Subcutaneous adipose tissue (tissue), 4 donors: Measurements from ENCODE around the gene SNX25. TPM values are rescaled to one million over a fixed set of nuclear protein-coding genes. Genes with fewer than 3 reads are reported as not detected.

ENCODE experiments used
- total RNA-seq, 4 donors: library from RNA; depleted of rRNA; stranded (reverse); fragments of >200 nt; gene quantifications; one replicate each; pipeline ENCODE4 v1.1.0, GENCODE V29; 2016
- TF ChIP-seq, protein P1 (sequence below): fragments of 450-650 bp; IDR thresholded peaks from one replicate; pipeline ENCODE4 v1.5.1; 2016; ENCODE audit warnings: low read depth, mild to moderate bottlenecking, control low read depth, antibody characterized with exemption, moderate library complexity

Gene SNX25
- total RNA-seq, 4 donors from 2014 or later, result 10.2 to 24.1 (median 14.0) TPM

GRCh38 chr4:185370268-185370949, 161.0 kb downstream of the SNX25 start:
- TF ChIP-seq, protein P1, sequence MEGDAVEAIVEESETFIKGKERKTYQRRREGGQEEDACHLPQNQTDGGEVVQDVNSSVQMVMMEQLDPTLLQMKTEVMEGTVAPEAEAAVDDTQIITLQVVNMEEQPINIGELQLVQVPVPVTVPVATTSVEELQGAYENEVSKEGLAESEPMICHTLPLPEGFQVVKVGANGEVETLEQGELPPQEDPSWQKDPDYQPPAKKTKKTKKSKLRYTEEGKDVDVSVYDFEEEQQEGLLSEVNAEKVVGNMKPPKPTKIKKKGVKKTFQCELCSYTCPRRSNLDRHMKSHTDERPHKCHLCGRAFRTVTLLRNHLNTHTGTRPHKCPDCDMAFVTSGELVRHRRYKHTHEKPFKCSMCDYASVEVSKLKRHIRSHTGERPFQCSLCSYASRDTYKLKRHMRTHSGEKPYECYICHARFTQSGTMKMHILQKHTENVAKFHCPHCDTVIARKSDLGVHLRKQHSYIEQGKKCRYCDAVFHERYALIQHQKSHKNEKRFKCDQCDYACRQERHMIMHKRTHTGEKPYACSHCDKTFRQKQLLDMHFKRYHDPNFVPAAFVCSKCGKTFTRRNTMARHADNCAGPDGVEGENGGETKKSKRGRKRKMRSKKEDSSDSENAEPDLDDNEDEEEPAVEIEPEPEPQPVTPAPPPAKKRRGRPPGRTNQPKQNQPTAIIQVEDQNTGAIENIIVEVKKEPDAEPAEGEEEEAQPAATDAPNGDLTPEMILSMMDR, result no peak

DNA sequence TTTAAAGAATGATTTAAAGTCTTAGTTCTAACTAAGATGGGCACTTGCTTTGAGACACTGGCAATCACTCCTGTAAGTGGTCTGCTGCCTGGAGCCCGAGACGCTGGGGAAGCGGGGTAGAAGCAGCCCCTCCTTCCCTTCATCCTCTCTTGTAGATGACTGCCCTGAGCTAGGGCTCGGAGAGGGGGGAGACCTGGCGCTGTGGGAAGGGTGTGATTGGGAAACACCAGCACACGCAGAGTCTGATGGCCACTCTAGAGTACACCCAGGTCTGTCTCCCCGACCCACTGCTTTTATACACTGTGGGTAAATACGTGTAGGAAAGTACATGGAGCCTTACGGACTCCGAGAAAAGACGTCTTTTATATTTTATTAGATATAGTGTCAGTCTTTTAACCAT, 162.3 kb downstream of the SNX25 start:
- TF ChIP-seq, protein P1, result no peak

- TF ChIP-seq, protein P1, result no peak
Observed at GRCh38 chr4:185374027-185374426, 164.6 kb downstream of the SNX25 start.

- TF ChIP-seq, protein P1, result no peak
Observed at GRCh38 chr4:185374573-185374972, 165.2 kb downstream of the SNX25 start.

GRCh38 chr4:185378264-185378663, 168.9 kb downstream of the SNX25 start:
- TF ChIP-seq, protein P1, result no peak

- TF ChIP-seq, protein P1, result no peak
Observed at GRCh38 chr4:185379326-185380295, 170.2 kb downstream of the SNX25 start.

GRCh38 chr4:185380320-185380719, 170.9 kb downstream of the SNX25 start:
- TF ChIP-seq, protein P1, result no peak
